GM19238 (cell line): ENCODE results near the gene LDB2.
"Not testable (repeated sequence)": the region's sequence is repeated elsewhere in the genome, so short reads cannot be mapped to it uniquely, and the experiment has no call there.

ENCODE experiments used
- DNase-seq: peaks from one replicate; pipeline ENCODE4 v3.0.0; 2011; ENCODE audit warnings: low spot score; ENCODE audit not compliant: insufficient read length

LDB2 gene

GRCh38 chr4:16897991-16898827, at the start of gene LDB2:
Gene LDB2 (minus strand): TSS chr4:16898645.
- DNase-seq, result no peak

DNA sequence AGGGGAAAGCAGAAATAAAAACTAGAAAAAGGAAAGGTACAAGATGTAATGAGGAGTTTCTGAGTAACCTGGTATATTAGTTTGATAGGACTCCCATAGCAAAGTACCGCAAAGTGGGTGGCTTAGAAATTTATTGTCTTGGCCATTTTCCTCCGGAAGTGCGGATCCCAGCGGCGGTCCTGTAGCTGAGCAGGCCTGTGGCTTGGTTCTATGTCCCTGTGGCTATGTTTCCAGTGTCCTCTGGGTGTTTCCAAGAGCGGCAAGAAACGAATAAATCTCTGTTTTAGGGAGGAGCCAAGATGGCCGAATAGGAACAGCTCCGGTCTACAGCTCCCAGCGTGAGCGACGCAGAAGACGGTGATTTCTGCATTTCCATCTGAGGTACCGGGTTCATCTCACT, 44.0 kb upstream of the LDB2 start:
- DNase-seq, result no peak

DNA sequence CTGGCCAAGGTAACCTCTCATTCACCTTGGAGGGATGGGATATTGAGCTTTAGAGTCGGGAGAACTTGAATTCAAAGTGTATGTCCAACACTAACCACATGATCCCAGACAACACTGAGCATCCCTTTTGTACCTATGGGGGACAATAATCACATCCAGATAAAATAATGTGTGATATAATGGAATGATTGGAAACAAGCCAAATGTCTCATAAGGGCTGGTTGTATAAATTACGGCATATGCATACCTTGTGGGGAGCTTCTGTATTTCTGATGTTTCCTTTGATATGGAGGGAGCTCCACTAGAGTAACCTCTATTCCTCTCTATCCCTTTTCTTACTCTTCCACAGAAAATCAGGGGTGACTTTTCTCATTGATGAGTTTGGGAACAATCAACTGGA, 40.7 kb upstream of the LDB2 start:
- DNase-seq, result no peak

- no peak for DNase-seq
Observed at GRCh38 chr4:16938512-16939040, 40.1 kb upstream of the LDB2 start.

GRCh38 chr4:16931339-16932305, 33.2 kb upstream of the LDB2 start:
- DNase-seq, result no peak

GRCh38 chr4:16926214-16926613, 27.8 kb upstream of the LDB2 start:
- no peak for DNase-seq

GRCh38 chr4:16918716-16919115, 20.3 kb upstream of the LDB2 start:
- not testable (repeated sequence) for DNase-seq

- peak; percentile 22 for DNase-seq
Observed at GRCh38 chr4:16916719-16917337, 18.4 kb upstream of the LDB2 start.

DNA sequence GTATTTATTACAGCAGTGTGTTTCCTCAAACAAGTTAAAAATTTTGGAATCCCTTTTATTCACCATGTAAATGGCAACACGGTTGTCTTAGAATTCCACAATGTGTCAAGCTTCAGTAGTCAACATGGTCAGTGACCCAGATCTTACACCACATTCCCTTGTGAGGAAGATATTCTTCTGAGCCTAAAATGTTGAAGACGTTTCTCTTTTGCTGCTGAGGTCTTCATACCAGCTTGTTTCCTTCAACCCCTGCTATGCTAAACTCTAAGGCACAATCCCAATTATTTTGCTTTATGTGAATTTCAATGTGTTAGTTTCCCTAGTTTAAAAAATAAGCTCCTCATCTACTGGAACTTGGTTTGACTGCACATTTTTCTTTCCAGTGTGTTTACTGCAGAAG, 17.6 kb upstream of the LDB2 start:
- DNase-seq, result no peak

- DNase-seq, result no peak
Observed at GRCh38 chr4:16914208-16914607, 15.8 kb upstream of the LDB2 start.

DNA sequence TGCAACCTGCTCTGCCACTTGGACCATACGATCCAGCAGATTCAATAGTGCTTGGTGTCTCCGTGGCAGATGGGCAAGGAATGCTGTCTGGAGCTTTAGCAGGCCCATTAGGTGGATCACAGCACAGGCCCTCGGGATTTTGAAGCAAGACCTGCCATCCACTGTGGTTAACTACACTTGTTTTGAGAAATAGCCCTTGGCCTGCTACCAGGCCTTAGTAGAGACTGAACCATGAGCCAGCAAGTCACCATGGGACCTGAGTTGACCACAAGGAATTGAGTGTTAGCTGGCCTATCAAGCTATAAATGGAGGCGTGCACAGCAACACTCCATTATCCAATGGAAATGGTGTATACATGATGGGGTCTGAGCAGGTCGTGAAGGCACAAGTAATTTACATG, 14.5 kb upstream of the LDB2 start:
- DNase-seq, result no peak

GRCh38 chr4:16909281-16909680, 10.8 kb upstream of the LDB2 start:
- DNase-seq, result no peak

GRCh38 chr4:16908377-16909021, 10.1 kb upstream of the LDB2 start:
- no peak for DNase-seq

- DNase-seq, result no peak
Observed at GRCh38 chr4:16900325-16900724, 1.9 kb upstream of the LDB2 start.

GRCh38 chr4:16896881-16897750, 1.3 kb downstream of the LDB2 start:
- DNase-seq, result no peak

- no peak for DNase-seq
Observed at GRCh38 chr4:16894406-16894805, 4.0 kb downstream of the LDB2 start.

DNA sequence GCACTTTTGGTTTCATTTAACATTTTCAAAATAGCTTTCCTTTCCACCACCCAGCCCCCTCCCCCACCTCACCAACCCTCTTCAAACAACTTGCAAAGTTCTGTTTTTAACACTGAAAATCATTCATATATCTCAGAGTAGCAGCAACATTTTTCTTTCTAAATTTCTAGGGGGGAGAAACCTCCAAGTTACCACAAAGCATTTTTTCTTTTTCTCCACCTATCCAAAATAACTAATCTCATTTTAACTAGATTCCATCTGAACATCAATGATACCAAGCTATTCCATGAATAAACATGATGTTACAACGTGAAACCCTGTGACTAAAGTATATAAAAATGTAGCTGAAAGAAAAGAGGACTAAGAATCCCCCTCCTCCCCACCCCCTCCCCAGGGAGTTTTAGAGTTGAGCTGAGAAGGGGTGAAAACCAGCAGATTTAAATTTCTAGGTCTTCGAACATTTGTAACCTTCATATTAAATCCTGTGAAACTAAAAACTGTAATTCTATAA, 5.2 kb downstream of the LDB2 start:
- DNase-seq, result no peak

DNA sequence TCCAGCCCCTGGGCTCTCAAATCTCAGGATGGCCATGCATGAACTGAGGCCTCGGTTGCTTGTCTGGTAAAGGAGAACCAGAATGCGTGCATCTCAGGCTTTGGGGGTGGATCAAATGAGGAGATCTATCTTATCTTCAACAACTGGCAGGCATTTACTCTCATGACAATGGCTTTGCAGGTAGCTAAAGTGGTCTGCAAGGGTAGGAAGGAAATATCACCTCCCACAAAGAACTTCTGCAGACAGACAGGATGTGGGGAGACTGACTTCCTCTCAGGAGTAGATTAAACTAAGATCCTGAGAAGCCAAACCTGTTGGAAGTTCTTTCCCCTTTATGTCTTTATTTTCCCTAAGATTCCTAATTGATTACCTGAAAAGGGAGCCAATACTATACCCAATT, 7.8 kb downstream of the LDB2 start:
- no peak for DNase-seq

DNA sequence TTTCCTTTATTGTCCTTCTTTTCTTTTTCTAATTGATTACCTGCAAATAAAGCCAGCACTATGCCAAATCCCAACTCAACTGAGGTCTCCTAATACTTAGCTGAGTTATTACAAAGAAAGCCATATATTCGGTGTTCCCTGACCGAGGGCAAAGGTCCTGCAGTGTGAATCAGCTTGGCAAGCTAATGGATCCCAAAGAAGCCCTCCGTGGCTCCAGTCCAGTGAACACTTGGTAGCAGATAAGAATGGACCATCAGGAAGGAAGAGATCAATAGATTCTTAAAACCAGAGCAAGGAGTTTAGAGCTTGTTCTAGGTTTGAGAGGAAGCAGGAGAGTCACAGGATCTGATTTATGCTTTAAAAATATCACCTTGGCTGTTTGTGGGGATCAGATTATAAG, 8.5 kb downstream of the LDB2 start:
- DNase-seq, result no peak

GRCh38 chr4:16887887-16888286, 10.6 kb downstream of the LDB2 start:
- no peak for DNase-seq
